Subcutaneous adipose tissue (tissue), 4 donors: ENCODE measurements around the gene TBCK. TPM values are rescaled to one million over a fixed set of nuclear protein-coding genes. Genes with fewer than 3 reads are reported as not detected.

Experiments used
- total RNA-seq, 4 donors: library from RNA; depleted of rRNA; stranded (reverse); fragments of >200 nt; gene quantifications; one replicate each; pipeline ENCODE4 v1.1.0, GENCODE V29; 2016
- TF ChIP-seq, protein P1 (sequence below): fragments of 450-650 bp; IDR thresholded peaks from one replicate; pipeline ENCODE4 v1.5.1; 2016; ENCODE audit warnings: low read depth, mild to moderate bottlenecking, control low read depth, antibody characterized with exemption, moderate library complexity

Gene TBCK
- total RNA-seq, 4 donors from 2014 or later = 32.2 to 59.2 (median 48.9) TPM

DNA sequence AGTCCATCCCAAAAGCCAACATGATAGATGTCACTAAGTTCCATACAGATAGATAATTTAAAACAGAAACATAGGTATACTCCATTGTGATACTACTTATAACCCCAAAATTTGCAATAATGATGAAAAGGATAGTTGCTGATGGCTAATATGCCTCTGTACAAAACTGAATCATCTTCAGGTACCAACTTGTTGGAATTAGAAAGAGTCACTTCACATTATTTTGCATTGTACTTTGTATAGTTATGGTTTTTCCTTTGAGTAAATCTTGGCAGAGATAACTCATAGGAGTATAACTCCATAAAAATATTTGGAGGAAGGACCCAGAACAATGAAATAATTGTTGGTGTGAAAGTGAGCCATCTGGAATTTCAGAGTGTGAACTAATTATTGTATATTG lies 35.0 kb upstream of the TBCK start:
- TF ChIP-seq, protein P1, sequence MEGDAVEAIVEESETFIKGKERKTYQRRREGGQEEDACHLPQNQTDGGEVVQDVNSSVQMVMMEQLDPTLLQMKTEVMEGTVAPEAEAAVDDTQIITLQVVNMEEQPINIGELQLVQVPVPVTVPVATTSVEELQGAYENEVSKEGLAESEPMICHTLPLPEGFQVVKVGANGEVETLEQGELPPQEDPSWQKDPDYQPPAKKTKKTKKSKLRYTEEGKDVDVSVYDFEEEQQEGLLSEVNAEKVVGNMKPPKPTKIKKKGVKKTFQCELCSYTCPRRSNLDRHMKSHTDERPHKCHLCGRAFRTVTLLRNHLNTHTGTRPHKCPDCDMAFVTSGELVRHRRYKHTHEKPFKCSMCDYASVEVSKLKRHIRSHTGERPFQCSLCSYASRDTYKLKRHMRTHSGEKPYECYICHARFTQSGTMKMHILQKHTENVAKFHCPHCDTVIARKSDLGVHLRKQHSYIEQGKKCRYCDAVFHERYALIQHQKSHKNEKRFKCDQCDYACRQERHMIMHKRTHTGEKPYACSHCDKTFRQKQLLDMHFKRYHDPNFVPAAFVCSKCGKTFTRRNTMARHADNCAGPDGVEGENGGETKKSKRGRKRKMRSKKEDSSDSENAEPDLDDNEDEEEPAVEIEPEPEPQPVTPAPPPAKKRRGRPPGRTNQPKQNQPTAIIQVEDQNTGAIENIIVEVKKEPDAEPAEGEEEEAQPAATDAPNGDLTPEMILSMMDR = no peak

DNA sequence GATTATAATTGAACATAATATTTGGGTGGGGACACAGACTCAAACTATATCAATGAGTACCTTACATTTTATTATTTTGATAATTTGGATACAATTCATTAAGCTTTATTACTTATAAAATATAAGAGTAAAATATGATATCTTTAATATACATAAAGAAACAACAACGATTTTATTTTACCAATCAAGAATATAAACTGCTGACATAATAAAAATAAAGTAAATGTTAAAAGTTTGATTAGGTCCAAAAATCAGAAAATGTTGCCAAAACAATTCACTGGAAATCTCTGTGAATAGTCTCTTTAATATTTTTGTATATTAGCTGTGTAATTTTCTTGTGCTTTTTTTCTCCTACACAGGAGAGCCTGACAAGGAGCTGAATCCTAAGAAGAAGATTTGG lies 31.2 kb upstream of the TBCK start:
- TF ChIP-seq, protein P1 = no peak

DNA sequence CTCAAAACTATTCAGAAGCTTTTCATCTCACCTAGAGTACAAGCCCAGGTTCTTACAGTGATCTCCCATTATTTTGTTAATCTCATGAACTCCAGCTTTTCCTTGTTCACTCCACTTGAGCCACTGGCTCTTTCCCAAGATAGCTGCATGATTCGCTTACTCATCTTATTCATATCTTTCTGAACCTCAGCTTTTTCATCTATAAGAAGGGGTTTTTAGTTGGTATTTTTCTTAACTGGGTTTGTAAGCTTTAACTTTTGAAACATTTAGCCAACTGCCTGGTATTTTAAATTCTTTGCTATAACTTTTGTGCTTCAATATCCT lies 28.6 kb upstream of the TBCK start:
- TF ChIP-seq, protein P1 = no peak

DNA sequence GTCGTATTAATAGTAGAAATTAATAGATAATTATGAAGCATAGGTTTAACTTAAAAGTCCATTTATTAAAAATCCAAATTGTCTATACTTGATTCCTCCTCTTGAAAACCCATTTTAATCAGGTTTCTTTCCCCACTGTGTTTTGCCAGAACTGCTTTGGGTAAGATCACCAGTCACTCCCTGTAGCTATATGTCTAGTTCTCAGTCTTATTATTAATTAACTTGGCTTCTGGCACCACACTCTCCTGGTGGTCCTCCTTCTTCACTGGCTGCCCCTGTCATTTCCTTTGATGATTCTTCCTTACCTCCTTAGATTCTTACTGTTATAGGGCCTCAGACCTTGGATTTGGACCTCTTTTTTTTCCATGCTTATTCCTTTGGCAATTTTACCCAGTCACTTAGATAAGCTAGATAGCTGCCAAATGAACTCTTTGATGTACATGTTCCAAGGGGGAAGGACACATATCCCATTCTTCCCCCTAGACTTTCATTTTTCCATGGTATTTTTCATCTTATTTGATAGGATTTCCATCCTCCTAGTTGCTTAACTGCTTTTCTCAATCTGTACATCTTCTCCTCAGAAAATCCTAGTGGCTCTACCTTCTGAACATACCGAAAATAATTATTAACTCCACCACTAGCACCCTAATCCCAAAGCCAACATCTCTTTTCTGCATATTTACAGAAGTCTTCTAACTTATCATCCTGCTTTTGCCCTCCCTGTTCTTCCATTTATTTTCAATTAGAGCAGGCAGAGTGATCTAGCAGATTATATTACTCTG lies 28.0 kb upstream of the TBCK start:
- TF ChIP-seq, protein P1 = no peak

DNA sequence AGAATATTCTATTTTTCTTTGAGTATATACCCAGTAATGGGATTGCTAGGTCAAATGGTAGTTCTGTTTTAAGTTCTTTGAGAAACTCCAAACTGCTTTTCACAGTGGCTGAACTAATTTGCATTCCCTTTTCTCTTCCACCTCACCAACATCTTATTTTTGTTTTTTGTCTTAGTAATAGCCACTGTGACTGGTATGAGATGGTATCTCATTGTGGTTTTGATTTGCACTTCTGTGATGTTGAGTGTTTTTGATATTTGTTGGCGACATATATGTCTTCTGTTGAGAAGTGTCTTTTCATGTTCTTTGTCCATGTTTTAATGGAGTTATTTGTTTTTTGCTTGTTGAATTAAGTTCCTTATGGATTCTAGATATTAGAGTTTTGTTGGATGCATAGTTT lies 24.8 kb upstream of the TBCK start:
- TF ChIP-seq, protein P1 = no peak

DNA sequence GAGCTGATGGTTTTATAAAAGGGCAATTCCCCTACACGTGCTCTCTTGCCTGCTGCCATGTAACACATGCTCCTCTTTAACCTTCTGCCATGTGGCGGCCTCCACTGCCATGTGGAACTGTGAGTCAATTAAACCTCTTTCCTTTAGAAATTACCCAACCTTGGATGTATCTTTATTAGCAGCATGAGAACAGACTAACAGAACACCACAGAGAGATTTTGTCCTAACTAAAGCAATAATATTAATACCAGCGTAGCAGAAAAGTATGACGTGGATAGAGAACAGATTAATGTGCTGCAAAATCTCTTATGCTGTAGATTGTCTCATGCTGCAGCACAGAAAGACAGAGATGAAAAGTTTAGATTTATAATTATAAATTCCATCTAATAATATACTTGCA lies 23.4 kb upstream of the TBCK start:
- TF ChIP-seq, protein P1 = no peak

DNA sequence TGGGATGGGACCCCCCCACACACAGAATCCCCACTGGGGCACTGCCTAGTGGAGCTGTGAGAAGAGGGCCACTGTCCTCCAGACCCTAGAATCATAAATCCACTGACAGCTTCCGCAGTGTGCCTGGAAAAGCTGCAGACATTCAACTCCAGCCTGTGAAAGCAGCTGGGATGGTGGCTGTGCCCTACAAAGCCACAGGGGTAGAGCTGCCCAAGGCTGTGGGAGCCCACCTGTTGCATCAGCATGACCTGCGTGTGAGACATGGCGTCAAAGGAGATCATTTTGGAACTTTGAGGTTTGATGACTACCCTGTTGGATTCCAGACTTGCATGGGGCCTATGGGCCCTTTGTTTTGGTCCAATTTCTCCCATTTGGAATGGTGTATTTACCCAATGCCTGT lies 22.7 kb upstream of the TBCK start:
- TF ChIP-seq, protein P1 = no peak
